ENCODE results near the gene ATMIN.

GRCh38 chr16:80990577-80990976 is 45.1 kb upstream of the ATMIN start:
- TF ChIP-seq TAF1 (IDR thresholded peaks at IDR 0.05; ENCODE audit: borderline replicate concordance, low read depth, low read length) (no peak), POLR2A (IDR thresholded peaks at IDR 0.05; ENCODE audit: low read depth, low read length) (no peak)

All from GM12892 (cell line).